K562 (cell line): ENCODE measurements around the gene NAA80. TPM values are rescaled to one million over a fixed set of nuclear protein-coding genes. Genes with fewer than 3 reads are reported as not detected.
A peak's percentile ranks its signal among the peaks of the same experiment; 100 is the strongest.

ENCODE experiments used
- ATF1 ChIP-seq, 2 experiments: fragments of 450-650 bp in 1 of 2; IDR thresholded peaks; 2 replicates each; pipeline ENCODE4 v1.6.1; 2016; ENCODE audit warnings: missing compliant biosample characterization in 1 of 2, missing genetic modification characterization in 1 of 2
- BACH1 ChIP-seq: fragments of 200-800 bp; sonication (Bioruptor generic); IDR thresholded peaks from 2 replicates; pipeline ENCODE4 v1.6.1; 2016; ENCODE audit warnings: missing genetic modification characterization, missing compliant biosample characterization
- CBX3 ChIP-seq, 2 experiments: IDR thresholded peaks; 1 replicate in 1 of 2; 2 replicates in 1 of 2; pipeline ENCODE4 v1.6.1; 2012; ENCODE audit warnings: inconsistent platforms in 2 of 2, low read length in 2 of 2, borderline replicate concordance in 1 of 2, control low read depth in 1 of 2
- E2F1 ChIP-seq: sonication (generic); formaldehyde crosslinking; IDR thresholded peaks from 2 replicates; pipeline ENCODE4 v1.8.1; 2023; ENCODE audit warnings: mild to moderate bottlenecking, missing genetic modification reagents, moderate library complexity
- ELK3 ChIP-seq: fragments of 450-650 bp; formaldehyde crosslinking; IDR thresholded peaks from 2 replicates; pipeline ENCODE4 v1.4.0; 2020; ENCODE audit warnings: mild to moderate bottlenecking
- FOSL1 ChIP-seq: fragments of 200-800 bp; sonication (Bioruptor generic); conservative IDR thresholded peaks from 2 replicates; pipeline ENCODE4 v1.6.1; 2016; ENCODE audit warnings: missing genetic modification characterization, missing compliant biosample characterization
- FOXA1 ChIP-seq: fragments of 450-650 bp; IDR thresholded peaks from 2 replicates; pipeline ENCODE4 v1.6.1; 2016; ENCODE audit warnings: mild to moderate bottlenecking, borderline replicate concordance
- GABPA ChIP-seq: fragments of 200-800 bp; sonication (Bioruptor generic); conservative IDR thresholded peaks from 2 replicates; pipeline ENCODE4 v1.6.1; 2016; ENCODE audit warnings: low read depth, missing genetic modification characterization, missing compliant biosample characterization
- GATAD2B ChIP-seq: fragments of 450-650 bp; IDR thresholded peaks from 2 replicates; pipeline ENCODE4 v1.6.1; 2017; ENCODE audit warnings: mild to moderate bottlenecking, borderline replicate concordance
- MED1 ChIP-seq: sonication (generic); formaldehyde crosslinking; IDR thresholded peaks from 2 replicates; pipeline ENCODE4 v1.8.1; 2023; ENCODE audit warnings: missing genetic modification reagents, borderline replicate concordance
- NR3C1 ChIP-seq: sonication (generic); formaldehyde crosslinking; IDR thresholded peaks from 2 replicates; pipeline ENCODE4 v1.8.1; 2022; ENCODE audit warnings: missing genetic modification reagents
- OTX1 ChIP-seq: fragments of 450-650 bp; formaldehyde crosslinking; IDR thresholded peaks from 2 replicates; pipeline ENCODE4 v1.4.0; 2022; ENCODE audit warnings: mild to moderate bottlenecking
- POLR2G ChIP-seq: fragments of 200-400 bp; formaldehyde crosslinking; IDR thresholded peaks from 2 replicates; pipeline ENCODE4 v1.6.1; 2017; ENCODE audit warnings: low read depth, mild to moderate bottlenecking, antibody characterized with exemption, low read length, moderate library complexity
- PTTG1 ChIP-seq: fragments of 450-650 bp; IDR thresholded peaks from 2 replicates; pipeline ENCODE4 v1.6.1; 2016; ENCODE audit warnings: low read depth, mild to moderate bottlenecking, missing genetic modification characterization, missing compliant biosample characterization
- SIRT6 ChIP-seq: IDR thresholded peaks from one replicate; pipeline ENCODE4 v1.6.1; 2012; ENCODE audit warnings: low read depth, mild to moderate bottlenecking, control low read depth, inconsistent platforms, low read length, moderate library complexity
- SMARCA4 ChIP-seq: fragments of 450-650 bp; IDR thresholded peaks from 2 replicates; pipeline ENCODE4 v1.6.1; 2016
- TCF3 ChIP-seq: sonication (generic); formaldehyde crosslinking; IDR thresholded peaks from 2 replicates; pipeline ENCODE4 v1.4.0; 2020; ENCODE audit warnings: mild to moderate bottlenecking, missing genetic modification reagents
- TSC22D4 ChIP-seq: fragments of 450-650 bp; IDR thresholded peaks from 2 replicates; pipeline ENCODE4 v1.6.1; 2016; ENCODE audit warnings: missing genetic modification characterization, missing biosample characterization, control low read depth
- ZBTB11 ChIP-seq, 3 experiments: fragments of 200-800 bp in 1 of 3; fragments of 250-450 bp in 1 of 3; fragments of 450-650 bp in 1 of 3; sonication (Bioruptor Pico) in 1 of 3; sonication (Bioruptor generic) in 1 of 3; formaldehyde crosslinking in 1 of 3; IDR thresholded peaks; 2 replicates each; pipeline versions ENCODE4 v1.6.1 to v1.8.0; 2016 to 2022; ENCODE audit warnings: mild to moderate bottlenecking in 2 of 3, missing genetic modification characterization in 2 of 3, missing compliant biosample characterization in 1 of 3, moderate library complexity in 1 of 3
- ZNF143 ChIP-seq: sonication (generic); formaldehyde crosslinking; IDR thresholded peaks from 2 replicates; pipeline ENCODE4 v1.9.0; 2022; ENCODE audit warnings: mild to moderate bottlenecking, missing genetic modification reagents
- ZNF324 ChIP-seq: fragments of 250-450 bp; sonication (Bioruptor Pico); IDR thresholded peaks from 2 replicates; pipeline ENCODE4 v1.4.0; 2020; ENCODE audit warnings: mild to moderate bottlenecking
- ZNF398 ChIP-seq: fragments of 250-450 bp; sonication (Bioruptor Pico); IDR thresholded peaks from 2 replicates; pipeline ENCODE4 v1.8.0; 2021; ENCODE audit warnings: moderate library complexity, mild to moderate bottlenecking, inconsistent platforms
- ZNF644 ChIP-seq: fragments of 200-800 bp; sonication (Bioruptor generic); IDR thresholded peaks from 2 replicates; pipeline ENCODE4 v1.6.1; 2016; ENCODE audit warnings: low read depth, missing genetic modification characterization, missing compliant biosample characterization
- polyA plus RNA-seq, 8 experiments: library from polyadenylated mRNA; depleted of rRNA in 4 of 8; stranded (reverse) in 5 of 8; unstranded in 3 of 8; fragments of >200 nt; fragmentation: Nextera tagmentation in 2 of 8; fragmentation: Illumina TruSeq in 1 of 8; extraction: Ambion mirVana in 2 of 8; extraction: Trizol in 1 of 8; gene quantifications; 2 replicates each; pipeline versions ENCODE4 v1.2.1 to v1.2.3, GENCODE V29; 2011 to 2014; ENCODE audit warnings: inconsistent platforms in 1 of 8, missing spikeins in 1 of 8
- total RNA-seq, 7 experiments: library from RNA; depleted of rRNA in 6 of 7; stranded (reverse); fragments of >200 nt in 6 of 7; fragmentation: Illumina TruSeq in 2 of 7; extraction: Trizol in 2 of 7; gene quantifications; 2 replicates each; pipeline versions ENCODE4 v1.2.1 to v1.2.3, GENCODE V29; 2011 to 2021; ENCODE audit warnings: low replicate concordance in 1 of 7

The NAA80 gene
- total and polyA plus RNA-seq, 9 of the 15 experiments (the other 6 are each of a cell fraction or from before 2014, with no cell fraction given): 0.82 to 24.0 (median 8.6) TPM

DNA sequence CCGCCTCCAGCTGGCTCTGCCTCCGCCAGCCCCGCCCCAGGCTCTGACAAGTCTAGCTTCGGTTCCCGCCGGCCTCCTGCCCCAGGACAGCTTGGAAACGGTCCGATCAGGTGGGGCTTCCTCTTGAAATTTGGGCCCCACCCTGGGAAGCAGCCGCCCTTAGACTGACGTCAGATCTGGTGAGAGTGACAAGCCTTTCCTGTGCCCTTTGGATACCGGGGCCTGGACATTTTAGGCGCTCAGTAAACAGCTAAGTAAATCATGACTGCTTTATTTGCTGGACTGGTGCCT lies 378 bp upstream of the NAA80 start (continued):
- TF ChIP-seq ELK3 (no peak), TCF3 (CRISPR knock-in tag) (no peak), CBX3 (IDR thresholded peaks at IDR 0.05; ENCODE audit: borderline replicate concordance in 1 of 2, low read length in 2 of 2) (no peak), NR3C1 (CRISPR knock-in tag) (no peak), ZNF324 (CRISPR knock-in tag) (no peak), BACH1 (tag) (no peak), TSC22D4 (tag) (no peak), FOSL1 (tag) (no peak), ZNF398 (CRISPR knock-in tag) (no peak), MED1 (CRISPR knock-in tag) (no peak), SIRT6 (no peak), E2F1 (CRISPR knock-in tag) (no peak), ZNF644 (tag) (no peak), OTX1 (CRISPR knock-in tag) (no peak), FOXA1 (no peak), GABPA (peak; percentile 34), GATAD2B (no peak), ZNF143 (CRISPR knock-in tag) (no peak), ZBTB11 (CRISPR knock-in tag; IDR thresholded peaks at IDR 0.05) (peak in 1 of 3 experiments; percentile 52; a peak in 2 of 6 replicates), SMARCA4 (no peak), ATF1 (CRISPR knock-in tag; IDR thresholded peaks at IDR 0.05) (no peak), ATF1 (tag; IDR thresholded peaks at IDR 0.05) (peak; percentile 76), PTTG1 (tag) (no peak), POLR2G (no peak)
